Testis (tissue), 3 donors: ENCODE results near the gene ZNF423. TPM values are rescaled to one million over a fixed set of nuclear protein-coding genes. Genes with fewer than 3 reads are reported as not detected.

Source experiments
- DNase-seq: peaks from one replicate; pipeline ENCODE4 v3.0.0-alpha.2; 2019
- H3K27ac ChIP-seq, 2 donors: fragments of 200-600 bp; sonication (generic); one replicate each; pipeline ENCODE4 v1.5.1; 2019
- H3K27me3 ChIP-seq: fragments of 200-600 bp; sonication (generic); one replicate; pipeline ENCODE4 v1.5.1; 2019
- H3K36me3 ChIP-seq: fragments of 200-600 bp; sonication (generic); one replicate; pipeline ENCODE4 v1.5.1; 2017; ENCODE audit warnings: low read depth; ENCODE audit errors: missing control alignments
- H3K4me1 ChIP-seq: fragments of 200-600 bp; sonication (generic); one replicate; pipeline ENCODE4 v1.5.1; 2019
- H3K4me3 ChIP-seq, 2 donors: fragments of 200-600 bp; sonication (generic); one replicate each; pipeline ENCODE4 v1.5.1; 2017 to 2019
- H3K9me3 ChIP-seq: fragments of 200-600 bp; sonication (generic); one replicate; pipeline ENCODE4 v1.5.1; 2017
- CTCF ChIP-seq, 3 experiments: fragments of 450-650 bp in 2 of 3; fragments of 200-600 bp in 1 of 3; sonication (generic) in 1 of 3; IDR thresholded peaks; one replicate each; pipeline ENCODE4 v1.5.1; 2016 to 2019; ENCODE audit warnings: antibody characterized with exemption in 3 of 3, mild to moderate bottlenecking in 2 of 3, moderate library complexity in 1 of 3
- POLR2A ChIP-seq: fragments of 450-650 bp; IDR thresholded peaks from one replicate; pipeline ENCODE4 v1.6.1; 2017; ENCODE audit warnings: antibody characterized with exemption, mild to moderate bottlenecking, moderate library complexity
- WGBS, 2 donors: methylation state at CpG; one replicate each; pipeline ENCODE4 v1.1.5; 2018; 5-methylcytosine and 5-hydroxymethylcytosine counted together
- intact Hi-C: fragments of 100-400 bp; cut with DNase I; formaldehyde crosslinking; loops from one replicate; pipeline ENCODE4 v1.15.1; 2023; ENCODE audit warnings: low total_unique reads
- polyA plus RNA-seq: library from polyadenylated mRNA; stranded (reverse); fragments of 350-450 nt; fragmentation: Illumina TruSeq; extraction: RNeasy Lipid Tissue Mini Kit (QIAGEN cat#74804); gene quantifications from one replicate; pipeline ENCODE4 v1.2.3, GENCODE V29; 2014; ENCODE audit warnings: low read depth, low replicate concordance; ENCODE audit not compliant: insufficient read depth
- total RNA-seq, 2 donors: library from RNA; depleted of rRNA; stranded (reverse); fragments of >200 nt; gene quantifications; one replicate each; pipeline ENCODE4 v1.2.3, GENCODE V29; 2016

Gene ZNF423
- total and polyA plus RNA-seq, 3 donors from 2014 or later: 8.9 to 19.0 (median 12.1) TPM

- Histone ChIP-seq H3K9me3 (no peaks in the 10 kb centered on the region), H3K36me3 (no peaks in the 10 kb centered on the region), H3K27me3 (no peaks in the 10 kb centered on the region), H3K4me3 (no peak overlapping the region), H3K4me1 (peaks cover 8% of the 10 kb centered on the region), H3K27ac (no peak overlapping the region)
- intact Hi-C loops: no loop called here
- DNase-seq: no peak
- 91 to 100% methylated on average over 3 to 9 of the region's 9 CpGs for WGBS, 2 donors
- no peak for TF ChIP-seq CTCF (IDR thresholded peaks at IDR 0.05)
- no peak for TF ChIP-seq POLR2A
These were observed 223.7 kb downstream of the ZNF423 start for GRCh38 chr16:49632086-49632794.

GRCh38 chr16:49631187-49632041, 224.5 kb downstream of the ZNF423 start:
- intact Hi-C loops: no loop called here
- no peak for DNase-seq

GRCh38 chr16:49630783-49631182, 225.1 kb downstream of the ZNF423 start:
- 90 to 95% methylated on average over 4 of the region's 4 CpGs for WGBS, 2 donors
- no peaks in the 10 kb centered on the region for H3K27me3 ChIP-seq
- no peak for TF ChIP-seq CTCF (IDR thresholded peaks at IDR 0.05)
- TF ChIP-seq POLR2A: no peak
- DNase-seq: no peak
- peaks cover 8% of the 10 kb centered on the region for H3K4me1 ChIP-seq
- no peak overlapping the region for H3K27ac ChIP-seq
- no peaks in the 10 kb centered on the region for H3K9me3 ChIP-seq
- no peaks in the 10 kb centered on the region for H3K36me3 ChIP-seq
- no peak overlapping the region for H3K4me3 ChIP-seq
- intact Hi-C loops: no loop called here

More at GRCh38 chr16:49631187-49632041, 224.5 kb downstream of the ZNF423 start:
- H3K4me1 ChIP-seq: peaks cover 8% of the 10 kb centered on the region
- TF ChIP-seq CTCF (IDR thresholded peaks at IDR 0.05): no peak
- no peak for TF ChIP-seq POLR2A
- no peaks in the 10 kb centered on the region for H3K9me3 ChIP-seq
- no peak overlapping the region for H3K27ac ChIP-seq
- no peaks in the 10 kb centered on the region for H3K27me3 ChIP-seq
- no peak overlapping the region for H3K4me3 ChIP-seq
- 62 to 65% methylated on average over 5 of the region's 5 CpGs for WGBS, 2 donors
- H3K36me3 ChIP-seq: no peaks in the 10 kb centered on the region

GRCh38 chr16:49629851-49630250, 226.1 kb downstream of the ZNF423 start:
- no peaks in the 10 kb centered on the region for H3K27me3 ChIP-seq
- intact Hi-C loops: no loop called here
- H3K36me3 ChIP-seq: no peaks in the 10 kb centered on the region
- TF ChIP-seq CTCF (IDR thresholded peaks at IDR 0.05) (no peak), POLR2A (no peak)
- WGBS, 2 donors: 98 to 100% methylated on average over 7 of the region's 7 CpGs
- H3K4me1 ChIP-seq: peaks cover 8% of the 10 kb centered on the region
- H3K4me3 ChIP-seq: no peak overlapping the region
- no peak overlapping the region for H3K27ac ChIP-seq
- DNase-seq: no peak
- no peaks in the 10 kb centered on the region for H3K9me3 ChIP-seq
